ENCODE results near the gene RAD50.
"Not testable (repeated sequence)": the region's sequence is repeated elsewhere in the genome, so short reads cannot be mapped to it uniquely, and the experiment has no call there.

The RAD50 gene

DNA sequence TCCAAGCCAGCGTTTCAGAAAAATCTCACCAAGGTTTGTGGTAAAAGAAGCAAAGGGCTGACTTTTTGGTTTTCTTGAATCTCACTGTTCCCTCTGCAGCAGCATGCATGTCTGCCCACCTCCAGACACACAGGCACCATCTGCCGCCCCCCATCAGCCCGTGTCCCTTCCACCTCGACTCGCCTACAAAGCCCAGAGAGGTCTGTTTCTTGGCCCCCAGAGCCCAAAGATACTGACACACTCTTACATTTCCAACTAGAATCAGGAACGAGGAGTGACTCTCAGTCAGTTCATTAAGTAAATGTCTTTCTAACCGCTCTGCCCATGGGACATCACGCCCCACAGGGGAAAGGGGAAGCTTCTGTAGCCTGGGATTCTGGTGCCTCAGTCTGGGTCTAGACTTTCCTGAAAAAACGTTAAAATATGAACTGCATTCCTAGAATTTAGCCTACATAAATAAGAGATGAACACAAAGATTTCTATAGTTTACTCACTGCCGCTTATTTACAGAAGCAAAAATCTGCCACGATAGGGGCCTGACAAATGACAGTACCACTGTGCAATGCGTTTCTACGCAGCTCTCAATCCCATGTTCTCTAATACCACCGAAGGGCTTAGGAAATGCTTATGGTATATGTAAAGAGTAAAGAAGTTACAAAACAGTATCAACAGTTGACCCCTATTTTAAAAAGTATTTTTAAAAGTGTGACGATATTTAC, 121.1 kb downstream of the RAD50 start:
- no peak for DNase-seq

DNA sequence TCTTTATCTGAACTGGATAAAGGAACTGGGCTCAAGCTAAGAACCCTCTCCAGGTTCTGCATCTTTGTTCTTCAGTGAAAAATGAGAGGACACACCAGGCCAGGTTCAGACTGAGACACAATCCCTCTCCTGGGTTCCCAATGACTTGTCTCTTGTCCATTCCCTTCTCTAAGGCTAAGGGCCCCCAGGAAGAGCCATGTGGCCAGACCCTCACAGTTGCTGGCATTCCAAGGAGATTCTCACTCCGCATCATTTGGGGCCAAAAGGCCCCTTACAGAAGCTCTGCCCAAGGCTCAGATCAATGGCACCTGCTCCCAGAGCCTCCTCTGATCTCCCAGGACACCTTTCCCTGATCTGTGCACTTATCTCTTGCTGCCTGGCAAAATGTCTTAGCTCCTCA, 122.0 kb downstream of the RAD50 start:
- no peak for DNase-seq

DNA sequence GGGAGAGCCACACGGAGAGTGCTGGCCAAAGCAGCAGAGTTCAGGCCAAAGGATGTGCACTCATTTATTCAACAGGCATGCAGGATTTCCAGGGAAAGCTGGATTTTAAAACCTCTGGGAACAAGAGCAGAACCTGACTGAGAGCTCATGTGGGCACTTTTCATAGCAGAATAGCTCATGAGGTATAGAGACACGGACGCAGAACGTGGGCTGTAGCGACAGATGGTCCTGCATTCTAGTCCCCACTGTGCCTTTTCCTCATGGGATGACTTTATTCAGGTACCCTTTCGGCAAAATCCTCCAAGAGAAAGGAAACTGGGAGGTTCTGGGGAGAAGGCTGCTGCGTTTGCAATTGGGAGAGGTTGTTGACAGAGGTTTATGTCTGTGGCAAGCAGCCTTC, 122.4 kb downstream of the RAD50 start:
- no peak for DNase-seq

DNA sequence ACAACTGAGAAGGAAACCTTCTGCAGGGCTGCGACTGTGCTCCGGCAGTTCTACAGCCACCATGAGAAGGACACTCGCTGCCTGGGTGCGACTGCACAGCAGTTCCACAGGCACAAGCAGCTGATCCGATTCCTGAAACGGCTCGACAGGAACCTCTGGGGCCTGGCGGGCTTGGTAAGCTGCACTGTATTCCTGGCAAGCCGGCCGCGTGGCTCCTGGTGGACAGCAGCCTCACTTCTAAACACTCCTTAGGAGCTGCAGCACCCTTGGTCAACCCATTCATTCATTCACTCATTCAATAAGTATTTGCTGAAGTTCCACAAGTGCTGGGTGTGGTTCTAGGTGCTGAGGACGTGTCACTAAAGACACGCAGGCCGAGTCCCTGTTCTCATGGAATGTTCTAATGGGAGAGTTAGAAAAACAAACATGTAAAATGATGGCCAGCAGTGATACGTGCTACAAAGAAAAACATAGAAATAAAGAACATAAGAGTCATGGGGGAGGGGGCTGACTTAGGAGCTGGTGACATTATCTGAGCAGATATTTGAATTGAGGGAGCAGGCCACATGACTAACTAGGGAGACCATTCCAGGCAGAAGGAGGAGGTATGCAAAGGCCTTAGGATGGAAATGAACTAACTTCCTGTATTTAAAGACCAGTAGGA, 123.1 kb downstream of the RAD50 start:
- DNase-seq = no peak

DNA sequence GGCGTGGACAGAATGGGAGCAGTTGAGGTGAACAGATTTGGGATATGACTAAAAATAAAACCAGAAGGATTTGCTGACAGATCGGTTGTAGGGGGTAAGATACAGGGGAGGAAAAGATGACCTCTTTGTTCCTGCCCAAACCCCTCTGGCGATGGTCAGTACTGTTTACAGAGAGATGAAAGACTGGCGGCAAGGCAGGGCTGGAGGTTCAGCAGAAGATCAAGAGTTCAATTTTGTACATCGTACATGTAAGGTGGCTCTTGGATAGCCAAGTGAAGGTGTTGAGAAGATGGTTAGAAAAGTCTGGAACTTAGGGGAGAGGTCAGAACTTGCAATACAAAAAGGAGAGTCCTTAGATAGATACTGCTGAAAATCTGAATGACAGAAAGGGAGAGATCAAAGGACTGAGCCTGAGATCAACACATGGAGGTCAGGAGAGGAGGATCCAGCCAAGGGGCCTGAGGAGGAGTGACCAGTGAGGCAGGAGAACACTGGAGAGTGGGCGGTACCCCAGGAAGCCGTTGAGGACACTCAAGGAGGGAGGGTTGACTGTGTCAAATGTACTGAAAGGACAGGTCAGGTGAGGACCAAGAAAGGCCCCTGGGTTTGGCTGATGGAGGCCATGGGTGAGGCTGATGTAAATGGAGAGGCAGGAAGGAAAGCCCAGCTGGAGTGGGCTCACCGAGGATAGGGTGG, 124.2 kb downstream of the RAD50 start:
- DNase-seq = no peak

DNA sequence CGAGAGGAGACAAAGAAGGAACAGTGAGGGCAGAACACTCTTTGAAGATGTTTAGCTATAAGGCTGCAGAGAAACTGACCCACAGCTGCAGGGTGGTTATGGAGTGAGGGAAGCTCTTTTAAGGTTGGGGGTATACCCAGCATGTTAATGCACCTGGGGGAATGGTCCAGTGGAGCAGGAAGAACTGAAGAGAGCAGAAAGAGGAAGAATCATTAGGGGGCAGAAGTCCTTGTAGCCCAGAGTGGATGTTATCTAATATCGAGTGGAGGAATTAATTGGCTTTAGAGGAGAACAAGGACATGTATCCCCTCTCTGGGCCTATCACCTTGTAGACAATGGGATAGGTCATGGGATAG, 124.7 kb downstream of the RAD50 start:
- DNase-seq = no peak

DNA sequence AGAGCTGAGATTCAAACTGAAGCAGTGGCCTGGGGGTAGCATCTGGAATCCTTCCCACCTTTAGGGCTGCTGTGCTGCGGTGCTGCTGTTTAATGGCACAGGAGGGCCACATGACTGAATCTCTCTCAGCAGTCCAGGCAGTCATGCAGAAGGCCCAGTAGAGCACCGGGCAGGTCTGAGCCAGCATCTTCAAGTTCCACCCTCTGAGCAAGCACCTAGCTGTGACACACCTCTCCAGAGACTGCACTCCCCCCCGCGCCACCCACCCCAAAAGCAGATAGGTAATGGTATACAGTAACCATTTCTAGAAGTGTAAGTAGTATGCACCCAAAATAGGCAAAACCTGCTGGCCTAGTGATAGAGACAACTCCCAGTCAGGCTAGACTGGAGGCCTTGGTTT, 125.2 kb downstream of the RAD50 start:
- no peak for DNase-seq

DNA sequence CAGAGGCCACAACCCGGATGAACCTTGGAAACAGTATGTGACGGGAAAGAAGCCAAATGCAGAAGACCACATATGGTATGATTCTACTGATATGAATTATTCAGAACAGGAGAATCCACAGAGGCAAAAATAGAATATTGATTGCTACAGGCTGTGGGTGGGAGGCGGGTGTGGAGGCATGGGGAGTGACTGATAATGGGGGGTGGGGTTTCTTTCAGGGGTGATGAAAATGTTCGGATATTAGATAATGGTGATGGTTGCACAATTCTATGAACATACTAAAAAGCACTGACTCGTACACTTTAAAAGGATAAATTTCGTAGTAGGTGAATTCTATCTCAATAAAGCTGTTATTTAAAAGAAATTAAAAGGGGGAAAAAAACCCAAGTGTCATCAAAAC, 127.7 kb downstream of the RAD50 start:
- DNase-seq = no peak

DNA sequence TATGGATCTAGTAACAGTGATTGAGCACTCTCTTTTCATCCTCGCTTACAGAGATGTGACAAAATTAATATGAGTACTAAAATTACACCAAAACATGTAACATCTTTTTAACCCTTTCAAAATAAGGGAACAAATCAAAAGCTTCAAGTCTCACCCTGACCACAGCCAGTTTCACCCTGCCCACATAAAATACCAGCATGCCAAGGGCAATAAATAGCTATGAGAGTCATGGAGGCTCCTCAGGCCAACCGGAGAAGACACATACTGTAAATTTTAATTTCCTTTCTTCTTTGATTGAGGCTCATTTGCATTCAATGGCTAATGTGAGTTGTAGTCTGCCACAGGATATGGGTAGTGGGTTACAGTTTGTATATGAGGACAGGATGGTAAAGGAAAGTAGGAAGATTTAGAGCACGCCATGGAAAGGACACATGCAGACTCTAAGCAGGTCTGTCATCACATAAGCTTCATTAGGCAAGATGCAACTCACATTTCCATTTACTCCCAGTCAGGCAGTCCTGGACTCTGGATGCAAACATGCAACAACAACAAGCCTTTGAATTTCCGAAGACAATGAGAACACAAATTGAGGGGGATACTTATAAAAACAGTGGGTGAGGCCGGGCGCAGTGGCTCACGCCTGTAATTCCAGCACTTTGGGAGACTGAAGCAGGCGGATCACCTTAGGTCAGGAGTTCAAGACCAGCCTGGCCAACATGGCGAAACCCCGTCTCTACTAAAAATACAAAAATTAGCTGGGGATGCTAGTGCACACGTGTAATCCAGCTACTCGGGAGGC, 128.3 kb downstream of the RAD50 start:
- DNase-seq = no peak

DNA sequence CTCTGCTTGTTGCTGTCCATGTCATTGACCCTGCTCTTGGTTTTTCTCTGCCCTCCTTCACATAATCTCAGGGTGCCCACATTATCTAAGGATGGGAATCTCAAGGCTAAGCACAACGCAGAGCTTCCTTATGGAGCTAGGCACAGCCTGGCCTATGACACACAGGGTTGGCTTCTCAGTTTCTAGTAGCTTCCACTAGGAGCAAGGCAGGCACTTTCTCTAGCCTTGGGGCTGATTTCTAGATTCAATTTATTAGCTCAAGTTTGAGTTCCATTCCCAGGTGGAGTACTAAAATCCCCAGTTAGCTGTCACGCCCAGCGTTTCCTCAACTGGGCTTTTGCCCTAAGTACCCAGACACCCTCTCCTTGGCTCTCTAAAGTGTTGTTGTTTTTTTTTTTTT, 129.4 kb downstream of the RAD50 start:
- no peak for DNase-seq

DNA sequence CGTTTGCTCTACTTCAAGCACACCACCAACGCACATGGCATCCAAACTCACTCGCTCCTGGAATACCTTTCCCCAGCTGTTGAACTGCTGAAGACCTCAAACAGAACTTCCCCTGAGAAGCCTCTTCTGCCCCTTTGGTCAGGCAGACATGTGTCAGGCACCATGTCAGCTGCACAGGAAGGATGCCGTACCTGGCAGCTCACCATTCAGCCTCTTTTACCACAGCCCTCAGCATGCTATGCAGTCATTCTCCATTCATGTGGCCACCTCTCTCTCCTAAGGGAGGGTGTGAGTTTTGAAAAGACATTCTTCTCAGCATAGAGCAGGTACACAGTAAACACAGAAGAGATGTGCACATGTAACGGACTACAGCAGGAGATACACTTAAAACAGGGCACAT, 131.2 kb downstream of the RAD50 start:
- DNase-seq = no peak

DNA sequence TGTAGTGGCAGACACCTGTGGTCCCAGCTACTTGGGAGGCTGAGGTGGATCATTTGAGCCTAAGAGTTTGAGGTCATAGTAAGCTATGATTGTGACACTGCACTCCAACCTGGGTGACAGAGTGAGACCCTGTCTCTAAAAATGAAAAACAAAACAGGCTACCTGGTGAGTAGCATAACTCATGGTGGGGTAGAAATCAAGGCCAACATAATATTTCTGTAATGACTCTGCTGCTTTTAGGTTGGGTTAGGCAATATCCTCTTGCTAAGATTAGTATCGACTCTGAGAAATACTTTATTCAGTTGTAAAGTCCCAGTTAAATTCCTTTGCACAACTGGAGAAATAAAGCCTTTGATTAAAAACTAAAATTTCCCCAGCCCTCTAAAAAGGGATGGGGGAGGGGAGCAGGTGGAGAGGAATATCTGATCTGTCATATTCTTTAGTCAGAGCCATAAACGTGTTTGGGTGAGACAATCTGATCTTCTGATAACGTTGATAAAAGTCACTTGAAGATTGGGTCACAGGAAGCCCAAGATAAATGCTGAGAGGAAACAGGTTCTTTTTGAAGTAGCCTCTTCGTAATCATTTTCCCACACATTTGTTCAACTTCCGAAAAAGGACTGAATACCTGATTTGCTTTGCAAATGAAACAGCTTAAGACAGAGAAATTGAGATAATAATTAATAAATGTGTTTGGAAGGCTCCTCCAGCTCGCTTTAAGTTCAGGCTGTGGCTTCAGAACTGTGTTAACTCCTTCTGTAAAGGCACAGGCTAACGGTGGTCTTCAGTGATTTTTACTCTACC, 132.0 kb downstream of the RAD50 start:
- DNase-seq = no peak

DNA sequence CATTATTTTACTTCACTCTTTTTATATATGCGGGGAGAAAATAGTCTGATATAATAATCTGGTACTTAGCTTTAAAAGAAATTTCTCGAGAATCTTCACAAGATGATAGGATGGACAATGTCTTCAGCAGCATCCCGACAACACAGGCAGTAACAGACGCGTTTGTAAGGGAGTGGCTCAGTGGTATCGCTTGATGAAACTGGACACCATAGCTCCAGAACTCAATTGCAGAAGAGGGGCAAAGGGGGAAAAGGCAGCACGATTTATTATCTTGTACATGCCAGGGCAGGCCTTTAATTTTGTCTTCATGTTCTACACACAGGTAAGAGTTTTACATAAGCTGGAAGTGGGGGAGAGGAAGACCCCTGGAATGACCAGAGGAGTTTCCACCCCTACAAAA, 132.7 kb downstream of the RAD50 start:
- no peak for DNase-seq

DNA sequence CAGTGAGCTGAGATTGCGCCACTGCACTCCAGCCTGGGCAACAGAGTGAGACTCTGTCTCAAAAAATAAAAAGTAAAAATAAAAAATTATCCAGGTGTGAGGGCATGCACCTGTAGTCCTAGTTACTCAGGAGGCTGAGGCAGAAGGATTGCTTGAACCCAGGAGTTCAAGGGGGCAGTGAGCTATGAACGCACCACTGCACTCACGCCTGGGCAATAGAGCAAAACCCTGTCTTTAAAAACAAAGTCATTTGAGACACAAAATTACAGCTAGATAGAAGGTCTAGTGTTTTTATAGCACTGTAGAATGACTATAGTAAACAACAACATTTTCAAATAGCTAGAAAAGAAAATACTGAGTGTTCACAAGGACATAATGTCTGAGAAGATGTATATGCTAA, 133.4 kb downstream of the RAD50 start:
- DNase-seq = no peak

DNA sequence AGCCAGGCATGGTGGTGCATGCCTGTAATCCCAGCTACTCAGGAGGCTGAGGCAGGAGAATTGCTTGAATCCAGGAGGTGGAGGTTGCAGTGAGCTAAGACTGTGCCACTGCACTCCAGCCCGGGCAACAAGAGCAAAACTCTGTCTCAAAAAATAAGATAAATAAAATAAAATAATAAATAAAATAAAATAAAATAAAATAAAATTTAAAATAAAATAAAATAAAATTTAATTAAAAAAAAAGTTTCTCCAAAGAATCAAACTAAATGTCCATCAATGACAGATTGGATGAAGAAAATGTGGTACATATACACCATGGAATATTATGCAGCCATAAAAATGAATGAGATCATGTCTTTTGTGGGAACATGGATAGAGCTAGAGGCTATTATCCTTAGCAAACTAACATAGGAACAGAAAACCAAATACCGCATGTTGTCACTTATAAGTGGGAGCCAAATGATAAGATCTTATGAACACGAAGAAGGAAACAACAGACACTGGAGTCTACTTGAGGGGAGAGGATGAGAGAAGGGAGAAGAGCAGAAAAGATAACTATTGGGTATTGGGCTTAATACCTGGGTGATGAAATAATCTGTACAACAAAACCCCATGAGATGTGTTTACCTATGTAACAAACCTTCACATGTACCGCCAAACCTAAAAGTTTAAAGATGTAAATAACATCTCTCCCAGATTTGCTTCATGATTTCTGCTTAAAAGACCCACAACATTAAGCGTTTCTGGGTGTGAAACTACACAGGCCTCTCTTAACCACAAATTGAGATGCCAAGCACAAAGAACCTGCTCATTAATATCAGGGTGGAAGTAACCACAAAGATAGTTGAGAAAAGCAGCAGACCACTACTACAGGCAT, 135.2 kb downstream of the RAD50 start:
- DNase-seq = not testable (repeated sequence)

DNA sequence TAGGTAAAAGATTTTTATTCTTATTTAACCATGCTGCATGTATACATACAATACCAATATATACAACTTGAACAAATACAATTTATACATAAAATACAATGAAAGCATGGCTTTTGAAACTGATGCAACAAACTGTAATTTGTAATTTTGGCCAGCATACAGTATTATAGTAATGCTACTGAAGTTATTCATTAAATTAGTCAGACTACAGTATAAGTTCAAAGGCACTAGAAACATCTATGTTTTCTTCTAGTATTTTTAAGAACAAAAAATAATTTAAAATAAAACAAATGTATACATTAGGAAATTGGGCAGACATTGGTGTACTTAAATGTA, 135.8 kb downstream of the RAD50 start:
- DNase-seq = no peak
